HG03060 (cell line): ENCODE data around the gene TNFRSF1A.

ENCODE experiments used
- ATAC-seq: cut with Tn5 transposase; IDR thresholded peaks from one replicate; pipeline ENCODE4 v1.9.1; 2021; ENCODE audit warnings: low read depth, moderate number of reproducible peaks; ENCODE audit not compliant: unreplicated experiment

Gene TNFRSF1A

GRCh38 chr12:6280672-6281071 lies 61.2 kb downstream of the TNFRSF1A start:
- no peak for ATAC-seq

GRCh38 chr12:6280053-6280469 lies 61.8 kb downstream of the TNFRSF1A start:
- no peak for ATAC-seq

DNA sequence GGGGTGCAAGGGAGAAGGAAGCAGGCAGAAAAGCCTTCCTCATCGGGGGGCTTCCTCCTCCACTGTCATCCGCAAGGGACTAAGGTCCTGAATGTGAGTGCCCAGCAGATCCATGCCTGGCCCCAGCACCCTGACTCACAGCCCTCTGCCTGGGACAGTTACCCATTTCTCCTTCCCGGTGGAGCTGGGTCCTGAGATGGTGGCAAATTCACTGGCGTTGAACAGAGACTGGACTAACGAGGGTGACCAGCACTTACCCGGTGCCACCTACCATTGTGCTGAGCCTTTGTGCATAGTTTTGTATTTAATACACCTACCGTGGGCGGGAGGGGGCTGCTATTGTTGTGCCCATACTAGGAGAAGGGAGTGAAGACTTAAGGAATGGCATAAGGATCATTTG lies 62.2 kb downstream of the TNFRSF1A start:
- ATAC-seq = no peak

DNA sequence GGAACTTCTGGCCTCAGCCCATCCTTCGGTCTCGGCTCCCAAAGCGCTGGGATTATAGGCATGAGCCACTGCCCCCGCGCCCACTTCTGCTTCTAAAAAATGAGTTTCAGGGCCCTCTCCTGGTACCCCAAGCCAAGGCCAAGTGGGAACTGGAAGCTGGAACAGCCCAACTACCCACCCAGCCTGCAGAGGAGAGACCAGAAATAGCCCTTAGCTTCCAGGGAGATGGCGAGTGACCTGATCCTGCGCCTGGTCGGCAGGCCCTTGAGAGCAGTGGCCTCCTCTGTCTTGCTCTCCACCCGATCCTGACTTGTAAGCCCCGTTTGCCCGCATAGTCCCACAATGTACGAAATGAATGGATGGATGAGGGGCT lies 62.6 kb downstream of the TNFRSF1A start:
- no peak for ATAC-seq
